HCT116 (cell line): ENCODE data around the gene TFAP2B.

Experiments
- CBX3 ChIP-seq: IDR thresholded peaks from 2 replicates; pipeline ENCODE4 v1.6.1; 2012; ENCODE audit warnings: low read depth
- CTCF ChIP-seq, 3 experiments: fragments of 200-600 bp in 1 of 3; sonication (generic) in 1 of 3; IDR thresholded peaks in 2 of 3; conservative IDR thresholded peaks in 1 of 3; 2 replicates each; pipeline ENCODE4 v1.5.1; 2012 to 2017; ENCODE audit warnings: low read depth in 2 of 3, low read length in 2 of 3, antibody characterized with exemption in 1 of 3, borderline replicate concordance in 1 of 3, control low read depth in 1 of 3, mild to moderate bottlenecking in 1 of 3, mixed read lengths in 1 of 3, mixed run types in 1 of 3, moderate library complexity in 1 of 3; ENCODE audit not compliant: insufficient read depth in 1 of 3
- ELF1 ChIP-seq: IDR thresholded peaks from 2 replicates; pipeline ENCODE4 v1.6.1; 2012; ENCODE audit warnings: low read depth, borderline replicate concordance
- POLR2AphosphoS5 ChIP-seq: IDR thresholded peaks from 2 replicates; pipeline ENCODE4 v1.6.1; 2011; ENCODE audit warnings: mild to moderate bottlenecking, low read depth, low read length, moderate library complexity
- YY1 ChIP-seq: IDR thresholded peaks from 2 replicates; pipeline ENCODE4 v1.6.1; 2011; ENCODE audit warnings: low read length, low read depth, moderate library complexity, mild to moderate bottlenecking; ENCODE audit not compliant: insufficient replicate concordance; ENCODE audit errors: extremely low read depth
- ZNF274 ChIP-seq: fragments of 200-500 bp; sonication (Bioruptor generic); IDR thresholded peaks from 2 replicates; pipeline ENCODE4 v1.6.1; 2014; ENCODE audit warnings: mild to moderate bottlenecking, low read depth, low read length, inconsistent platforms

DNA sequence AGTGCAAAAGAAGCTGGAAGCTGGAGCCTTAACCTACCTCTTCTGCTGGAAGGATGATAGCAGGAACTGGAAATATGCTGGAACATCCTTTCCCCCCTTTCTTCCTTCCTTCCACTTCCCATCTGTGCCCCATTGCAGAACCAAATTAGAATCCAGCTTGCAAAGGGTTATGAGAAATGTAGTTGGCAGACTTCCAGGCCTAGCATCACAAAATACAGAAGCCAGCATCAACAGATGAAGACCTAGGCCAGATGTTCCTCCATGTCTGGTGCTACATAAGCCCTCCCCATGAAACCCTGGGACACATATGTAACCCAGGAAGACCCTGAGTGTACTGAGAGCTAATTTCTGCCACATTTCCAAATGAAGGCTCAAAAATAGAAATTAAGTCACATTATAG lies 40.0 kb upstream of the TFAP2B start:
- TF ChIP-seq CTCF (IDR thresholded peaks at IDR 0.05 in 2 of 3, conservative IDR thresholded peaks at IDR 0.05 in 1 of 3; ENCODE audit: borderline replicate concordance in 1 of 3, insufficient read depth in 1 of 3, low read depth in 2 of 3, low read length in 2 of 3) (no peak), ELF1 (no peak), ZNF274 (no peak), CBX3 (no peak), POLR2AphosphoS5 (no peak), YY1 (no peak)
